HepG2 (cell line): Measurements from ENCODE around the gene RDH14. TPM values are rescaled to one million over a fixed set of nuclear protein-coding genes. Genes with fewer than 3 reads are reported as not detected.

Experiments used
- ATF1 ChIP-seq: IDR thresholded peaks from 2 replicates; pipeline ENCODE4 v1.6.1; 2016; ENCODE audit warnings: mild to moderate bottlenecking, control low read depth
- CCAR2 ChIP-seq: fragments of 200-400 bp; formaldehyde crosslinking; optimal IDR thresholded peaks from 2 replicates; pipeline ENCODE3; 2018; ENCODE audit warnings: low read depth, mild to moderate bottlenecking, low read length, moderate library complexity
- DDIT3 ChIP-seq: sonication (generic); formaldehyde crosslinking; IDR thresholded peaks from 2 replicates; pipeline ENCODE4 v1.4.0; 2020; ENCODE audit warnings: mild to moderate bottlenecking, missing genetic modification reagents
- DR1 ChIP-seq: sonication (generic); formaldehyde crosslinking; IDR thresholded peaks from 2 replicates; pipeline ENCODE4 v1.8.0; 2021; ENCODE audit warnings: mild to moderate bottlenecking, missing genetic modification reagents, inconsistent platforms
- GLMP ChIP-seq: sonication (generic); formaldehyde crosslinking; IDR thresholded peaks from 2 replicates; pipeline ENCODE4 v1.9.0; 2021; ENCODE audit warnings: missing genetic modification reagents, mild to moderate bottlenecking, borderline replicate concordance
- GRHL1 ChIP-seq: sonication (generic); formaldehyde crosslinking; conservative IDR thresholded peaks from 2 replicates; pipeline ENCODE4 v1.8.0; 2022; ENCODE audit warnings: missing genetic modification reagents
- IRF1 ChIP-seq: sonication (generic); formaldehyde crosslinking; IDR thresholded peaks from 2 replicates; pipeline ENCODE4 v1.4.0; 2020; ENCODE audit warnings: low read depth, mild to moderate bottlenecking, missing genetic modification reagents
- JUND ChIP-seq: sonication (generic); formaldehyde crosslinking; IDR thresholded peaks from 2 replicates; pipeline ENCODE4 v1.8.0; 2022; ENCODE audit warnings: mild to moderate bottlenecking, missing genetic modification reagents
- KLF16 ChIP-seq, 2 experiments: sonication (generic) in 1 of 2; formaldehyde crosslinking in 1 of 2; IDR thresholded peaks; 2 replicates each; pipeline versions ENCODE4 v1.6.1 to v1.8.0; 2016 to 2023; ENCODE audit warnings: missing genetic modification reagents in 2 of 2, missing compliant biosample characterization in 1 of 2
- NR1H2 ChIP-seq: sonication (generic); formaldehyde crosslinking; IDR thresholded peaks from 2 replicates; pipeline ENCODE4 v1.8.1; 2022; ENCODE audit warnings: low read depth, missing genetic modification reagents, borderline replicate concordance
- PHF5A ChIP-seq: IDR thresholded peaks from one replicate; pipeline ENCODE4 v1.6.1; 2018; ENCODE audit warnings: low read depth, missing genetic modification reagents; ENCODE audit not compliant: unreplicated experiment
- PREB ChIP-seq: sonication (generic); formaldehyde crosslinking; IDR thresholded peaks from 2 replicates; pipeline ENCODE4 v1.4.0; 2020; ENCODE audit warnings: missing genetic modification reagents
- XBP1 ChIP-seq: sonication (generic); formaldehyde crosslinking; IDR thresholded peaks from 2 replicates; pipeline ENCODE4 v1.5.0; 2020; ENCODE audit warnings: missing genetic modification reagents
- ZBTB14 ChIP-seq: sonication (generic); formaldehyde crosslinking; IDR thresholded peaks from 2 replicates; pipeline ENCODE4 v1.4.0; 2020; ENCODE audit warnings: missing genetic modification reagents
- ZNF33A ChIP-seq: sonication (generic); formaldehyde crosslinking; IDR thresholded peaks from 2 replicates; pipeline ENCODE4 v1.5.1; 2020; ENCODE audit warnings: missing genetic modification reagents, mild to moderate bottlenecking, moderate library complexity, borderline replicate concordance
- ZNF547 ChIP-seq: sonication (generic); formaldehyde crosslinking; IDR thresholded peaks from 2 replicates; pipeline ENCODE4 v1.5.1; 2020; ENCODE audit warnings: mild to moderate bottlenecking, missing genetic modification reagents
- ZNF570 ChIP-seq: sonication (generic); formaldehyde crosslinking; IDR thresholded peaks from 2 replicates; pipeline ENCODE4 v1.4.0; 2020; ENCODE audit warnings: mild to moderate bottlenecking, missing genetic modification reagents, borderline replicate concordance
- ZNF720 ChIP-seq: sonication (generic); formaldehyde crosslinking; IDR thresholded peaks from 2 replicates; pipeline ENCODE4 v1.4.0; 2020; ENCODE audit warnings: missing genetic modification reagents
- ZNF816 ChIP-seq: sonication (generic); formaldehyde crosslinking; IDR thresholded peaks from 2 replicates; pipeline ENCODE4 v1.8.0; 2022; ENCODE audit warnings: missing genetic modification reagents, mild to moderate bottlenecking, borderline replicate concordance
- ZNF878 ChIP-seq: sonication (generic); formaldehyde crosslinking; IDR thresholded peaks from 2 replicates; pipeline ENCODE4 v1.8.1; 2023; ENCODE audit warnings: mild to moderate bottlenecking, missing genetic modification reagents, moderate library complexity
- polyA plus RNA-seq, 8 experiments: library from polyadenylated mRNA; depleted of rRNA in 3 of 8; stranded (reverse) in 7 of 8; unstranded in 1 of 8; fragments of >200 nt; fragmentation: Illumina TruSeq in 4 of 8; extraction: Trizol in 4 of 8; gene quantifications; 2 replicates each; pipeline versions ENCODE4 v1.2.1 to v1.2.3, GENCODE V29; 2011 to 2016; ENCODE audit warnings: low read depth in 4 of 8, missing spikeins in 1 of 8, mixed read lengths in 1 of 8; ENCODE audit not compliant: insufficient read depth in 1 of 8
- total RNA-seq, 5 experiments: library from RNA; depleted of rRNA; stranded (reverse); fragments of >200 nt; fragmentation: Illumina TruSeq; extraction: Trizol; gene quantifications; 2 replicates each; pipeline ENCODE4 v1.2.3, GENCODE V29; 2016; ENCODE audit warnings: low read depth in 1 of 5

Gene RDH14
- total and polyA plus RNA-seq, 2 of the 13 experiments (the other 11 are each of a cell fraction or from before 2014, with no cell fraction given) = 27.4 to 39.9 TPM

- no peak for TF ChIP-seq DDIT3 (CRISPR knock-in tag)
- no peak for TF ChIP-seq IRF1 (CRISPR knock-in tag)
- peak; percentile 86 for TF ChIP-seq PHF5A (CRISPR knock-in tag)
- no peak for TF ChIP-seq CCAR2
- TF ChIP-seq ZNF720 (CRISPR knock-in tag) = no peak
- peak; percentile 83 for TF ChIP-seq ATF1 (CRISPR knock-in tag)
- TF ChIP-seq ZNF547 (CRISPR knock-in tag) = no peak; the same call in 1 of the 2 replicates
- TF ChIP-seq JUND (CRISPR knock-in tag) = no peak; the same call in 1 of the 2 replicates
- 0 out of 2 replicates have a peak, but pooled peaks have one; percentile 78 for TF ChIP-seq NR1H2
- peak; percentile 92 for TF ChIP-seq DR1 (CRISPR knock-in tag)
- peak; percentile 81; the same call in 1 of the 2 replicates for TF ChIP-seq ZNF570 (CRISPR knock-in tag)
- TF ChIP-seq ZBTB14 = no peak; the same call in 1 of the 2 replicates
- TF ChIP-seq PREB (CRISPR knock-in tag) = 0 out of 2 replicates have a peak, but pooled peaks have one; percentile 13
- no peak for TF ChIP-seq GLMP (CRISPR knock-in tag)
- TF ChIP-seq ZNF816 = peak; percentile 94; the same call in 1 of the 2 replicates
- TF ChIP-seq GRHL1 (CRISPR knock-in tag) = no peak
- TF ChIP-seq ZNF33A (CRISPR knock-in tag) = no peak
- TF ChIP-seq KLF16 (CRISPR knock-in tag; IDR thresholded peaks at IDR 0.05) = peak in 1 of 2 experiments; percentile 88; a peak in 2 of 4 replicates
- TF ChIP-seq ZNF878 = peak; percentile 65; the same call in 1 of the 2 replicates
- TF ChIP-seq XBP1 (CRISPR knock-in tag) = no peak; the same call in 1 of the 2 replicates
Observed at GRCh38 chr2:18560031-18560796, at the start of gene RDH14 (continued).
